A549 (cell line): ENCODE data around the gene GRIN2C. TPM values are rescaled to one million over a fixed set of nuclear protein-coding genes. Genes with fewer than 3 reads are reported as not detected.

Source experiments
- ATAC-seq, 2 experiments: fragments of 200-7000 bp in 1 of 2; fragments of >200 bp in 1 of 2; cut with Nextera tagmentation in 1 of 2; cut with Tn5 transposase in 1 of 2; 3 replicates each; pipeline versions ENCODE4 v1.8.0 to v1.9.1; 2018 to 2020; ENCODE audit warnings: mild to moderate bottlenecking in 1 of 2, moderate library complexity in 1 of 2
- CTCF ChIA-PET: fragments of 300-600 bp; sonication (Branson Sonifier 250); formaldehyde crosslinking; extraction: SDS; loops from one replicate; lab custom pipeline; 2021; ENCODE audit warnings: antibody characterized with exemption, inconsistent platforms; lab: Yijun Ruan, JAX
- POLR2A ChIA-PET: fragments of 350-600 bp; formaldehyde crosslinking; extraction: SDS; loops from one replicate; lab custom pipeline; 2021; ENCODE audit warnings: antibody characterized with exemption, inconsistent platforms; lab: Yijun Ruan, JAX
- DNase-seq, 2 experiments: peaks; one replicate each; pipeline versions ENCODE4 v3.0.0 to v3.0.0-alpha.2; 2011 to 2016; ENCODE audit warnings: low read depth in 1 of 2, low spot score in 1 of 2
- FAIRE-seq: peaks from 2 replicates; lab custom pipeline; 2011; peaks lifted over from hg19 to GRCh38; lab: Jason Lieb, UNC
- H3K27ac ChIP-seq, 2 experiments: fragments of >200 bp; sonication (Bioruptor Twin); formaldehyde crosslinking; 3 replicates each; pipeline ENCODE4 v1.5.1; 2016 to 2017
- H3K4me1 ChIP-seq: fragments of >200 bp; sonication (Bioruptor Twin); formaldehyde crosslinking; 3 replicates; pipeline ENCODE4 v1.6.1; 2016
- H3K4me2 ChIP-seq: fragments of >200 bp; sonication (Bioruptor Twin); formaldehyde crosslinking; 3 replicates; pipeline ENCODE4 v1.6.1; 2016
- H3K4me3 ChIP-seq: fragments of >200 bp; sonication (Bioruptor Twin); formaldehyde crosslinking; 3 replicates; pipeline ENCODE4 v1.5.1; 2016
- H3K9me3 ChIP-seq: fragments of >200 bp; sonication (Bioruptor Twin); formaldehyde crosslinking; 3 replicates; pipeline ENCODE4 v1.6.1; 2016
- ATOH8 ChIP-seq: fragments of 250-450 bp; sonication (Bioruptor Pico); IDR thresholded peaks from 2 replicates; pipeline ENCODE4 v1.5.0; 2020; ENCODE audit warnings: low read depth, mild to moderate bottlenecking, moderate library complexity
- BCL3 ChIP-seq: fragments of >200 bp; sonication (Bioruptor Twin); formaldehyde crosslinking; IDR thresholded peaks from 3 replicates; pipeline ENCODE4 v1.6.1; 2016
- BHLHE40 ChIP-seq: IDR thresholded peaks from 2 replicates; pipeline ENCODE4 v1.6.1; 2012; ENCODE audit warnings: low read depth, low read length, inconsistent platforms
- CBX2 ChIP-seq: fragments of 200-600 bp; sonication (generic); IDR thresholded peaks from 2 replicates; pipeline ENCODE4 v1.6.1; 2016; ENCODE audit warnings: low read depth, mild to moderate bottlenecking, borderline replicate concordance
- CBX8 ChIP-seq: fragments of 200-600 bp; sonication (generic); IDR thresholded peaks from 2 replicates; pipeline ENCODE4 v1.6.1; 2016
- CEBPB ChIP-seq, 2 experiments: fragments of >200 bp in 1 of 2; sonication (Bioruptor Twin) in 1 of 2; formaldehyde crosslinking in 1 of 2; IDR thresholded peaks; 2 replicates each; pipeline ENCODE4 v1.6.1; 2012 to 2016
- CHD4 ChIP-seq: fragments of 200-600 bp; sonication (generic); IDR thresholded peaks from 2 replicates; pipeline ENCODE4 v1.6.1; 2016; ENCODE audit warnings: antibody characterized with exemption, mild to moderate bottlenecking, borderline replicate concordance
- EHF ChIP-seq: fragments of 250-450 bp; sonication (Bioruptor Pico); IDR thresholded peaks from 2 replicates; pipeline ENCODE4 v1.5.0; 2020; ENCODE audit warnings: mild to moderate bottlenecking
- EP300 ChIP-seq, 2 experiments: fragments of >200 bp; sonication (Bioruptor Twin); formaldehyde crosslinking; IDR thresholded peaks; 2 replicates in 1 of 2; 3 replicates in 1 of 2; pipeline ENCODE4 v1.6.1; 2016 to 2017
- FOSB ChIP-seq: fragments of 250-450 bp; sonication (Bioruptor Pico); IDR thresholded peaks from 2 replicates; pipeline ENCODE4 v1.5.0; 2020; ENCODE audit warnings: mild to moderate bottlenecking, moderate library complexity
- HDAC2 ChIP-seq: fragments of 200-600 bp; sonication (generic); IDR thresholded peaks from 2 replicates; pipeline ENCODE4 v1.6.1; 2016
- HMGXB4 ChIP-seq: fragments of 250-450 bp; sonication (Bioruptor Pico); IDR thresholded peaks from 2 replicates; pipeline ENCODE4 v1.5.0; 2021; ENCODE audit warnings: mild to moderate bottlenecking, moderate library complexity, borderline replicate concordance
- HOXA7 ChIP-seq: fragments of 250-450 bp; sonication (Bioruptor Pico); IDR thresholded peaks from 2 replicates; pipeline ENCODE4 v1.5.0; 2020; ENCODE audit warnings: mild to moderate bottlenecking, moderate library complexity
- HOXB13 ChIP-seq: fragments of 250-450 bp; sonication (Bioruptor Pico); IDR thresholded peaks from 2 replicates; pipeline ENCODE4 v1.5.0; 2020; ENCODE audit warnings: low read depth, mild to moderate bottlenecking, moderate library complexity
- HOXB5 ChIP-seq: fragments of 250-450 bp; sonication (Bioruptor Pico); IDR thresholded peaks from 2 replicates; pipeline ENCODE4 v1.5.0; 2020; ENCODE audit warnings: mild to moderate bottlenecking, moderate library complexity
- JUN ChIP-seq, 2 experiments: fragments of >200 bp; sonication (Bioruptor Twin); formaldehyde crosslinking; IDR thresholded peaks; 2 replicates in 1 of 2; 3 replicates in 1 of 2; pipeline ENCODE4 v1.6.1; 2016 to 2017
- JUNB ChIP-seq: fragments of >200 bp; sonication (Bioruptor Twin); formaldehyde crosslinking; IDR thresholded peaks from 2 replicates; pipeline ENCODE4 v1.6.1; 2016
- KDM5A ChIP-seq: fragments of 200-600 bp; sonication (generic); IDR thresholded peaks from 2 replicates; pipeline ENCODE4 v1.6.1; 2016; ENCODE audit warnings: antibody characterized with exemption, mild to moderate bottlenecking
- MAFK ChIP-seq: fragments of 450-650 bp; IDR thresholded peaks from 2 replicates; pipeline ENCODE4 v1.6.1; 2014; ENCODE audit not compliant: partially characterized antibody
- MAX ChIP-seq: IDR thresholded peaks from 2 replicates; pipeline ENCODE4 v1.6.1; 2012
- NFE2L2 ChIP-seq: fragments of 150-350 bp; conservative IDR thresholded peaks from 2 replicates; pipeline ENCODE4 v1.6.1; 2014; ENCODE audit warnings: low read length
- NR3C1 ChIP-seq: fragments of >200 bp; sonication (Bioruptor Twin); formaldehyde crosslinking; IDR thresholded peaks from 3 replicates; pipeline ENCODE4 v1.6.1; 2017
- PBX3 ChIP-seq: IDR thresholded peaks from 2 replicates; pipeline ENCODE4 v1.6.1; 2012
- PHF8 ChIP-seq: fragments of 200-600 bp; sonication (generic); IDR thresholded peaks from 2 replicates; pipeline ENCODE4 v1.6.1; 2016; ENCODE audit warnings: low read depth, mild to moderate bottlenecking, antibody characterized with exemption, moderate library complexity, borderline replicate concordance
- POLR2AphosphoS2 ChIP-seq: conservative IDR thresholded peaks from 2 replicates; pipeline ENCODE4 v1.6.1; 2012; ENCODE audit warnings: low read length, improper control_type of control experiment, inconsistent platforms
- RAD21 ChIP-seq, 2 experiments: fragments of >200 bp in 1 of 2; sonication (Bioruptor Twin) in 1 of 2; formaldehyde crosslinking in 1 of 2; IDR thresholded peaks in 1 of 2; conservative IDR thresholded peaks in 1 of 2; 2 replicates in 1 of 2; 3 replicates in 1 of 2; pipeline ENCODE4 v1.6.1; 2012 to 2018; ENCODE audit warnings: inconsistent platforms in 1 of 2
- RFX5 ChIP-seq: fragments of 450-650 bp; IDR thresholded peaks from 2 replicates; pipeline ENCODE4 v1.7.1; 2014; ENCODE audit warnings: antibody characterized with exemption, mild to moderate bottlenecking, moderate library complexity
- SREBF2 ChIP-seq: fragments of 450-650 bp; IDR thresholded peaks from 2 replicates; pipeline ENCODE4 v1.6.1; 2014; ENCODE audit warnings: mild to moderate bottlenecking, moderate library complexity
- ZFP36 ChIP-seq: fragments of 450-650 bp; IDR thresholded peaks from 2 replicates; pipeline ENCODE4 v1.6.1; 2014; ENCODE audit warnings: borderline replicate concordance; ENCODE audit not compliant: partially characterized antibody
- ZNF302 ChIP-seq: fragments of 250-450 bp; sonication (Bioruptor Pico); IDR thresholded peaks from 2 replicates; pipeline ENCODE4 v1.9.0; 2021; ENCODE audit warnings: inconsistent platforms, mild to moderate bottlenecking, moderate library complexity
- WGBS: methylation state at CpG from one replicate; pipeline ENCODE4 v1.1.6; 2017; ENCODE audit errors: missing lambda C conversion rate; 5-methylcytosine and 5-hydroxymethylcytosine counted together
- polyA plus RNA-seq, 4 experiments: library from polyadenylated mRNA; depleted of rRNA in 3 of 4; stranded (reverse); fragments of >200 nt; fragmentation: RNase III in 1 of 4; extraction: RNeasy Plus Mini Kit Qiagen cat#74134 plus additional on column Dnase treatment in 1 of 4; gene quantifications; 2 replicates in 3 of 4; 3 replicates in 1 of 4; pipeline ENCODE4 v1.2.3, GENCODE V29; 2011 to 2017

GRIN2C gene
- polyA plus RNA-seq, 2 of the 4 experiments (the other 2 are of a cell fraction) = 0.17 to 0.28 TPM

GRCh38 chr17:74808714-74809430 lies 50.8 kb downstream of the GRIN2C start (continued):
- TF ChIP-seq ATOH8 (CRISPR knock-in tag) (no peak), CBX2 (no peak)

- Histone ChIP-seq H3K4me1 (no peaks in the 10 kb centered on the region), H3K4me3 (no peak overlapping the region), H3K9me3 (no peaks in the 10 kb centered on the region), H3K4me2 (no peak overlapping the region), H3K27ac (no peak overlapping the region)
- no peak for ATAC-seq
- 80% methylated on average over 6 of the region's 6 CpGs for WGBS
- DNase-seq = no peak
- ChIA-PET CTCF (interaction anchor here (1.1 to 53.6 kb wide), 4 partner anchors 10 to 49 kb away, joined by 4 to 1302 read pairs (median 106); partner anchors contain the start of genes FDXR and GRIN2C), POLR2A (no interaction called here)
- TF ChIP-seq HOXA7 (no peak), CEBPB (IDR thresholded peaks at IDR 0.05) (no peak), RAD21 (conservative IDR thresholded peaks at IDR 0.05 in 1 of 2, IDR thresholded peaks at IDR 0.05 in 1 of 2) (no peak), NR3C1 (no peak), MAFK (no peak), SREBF2 (no peak), PHF8 (no peak), CHD4 (no peak), EP300 (IDR thresholded peaks at IDR 0.05) (no peak), BCL3 (no peak), PBX3 (no peak), ZFP36 (no peak), HOXB5 (CRISPR knock-in tag) (no peak), JUNB (no peak), RFX5 (no peak), NFE2L2 (no peak), MAX (no peak), HDAC2 (no peak), CBX8 (no peak), EHF (CRISPR knock-in tag) (no peak)
- FAIRE-seq = no peak
Observed at GRCh38 chr17:74807925-74808324, 51.8 kb downstream of the GRIN2C start.

GRCh38 chr17:74807441-74807840 lies 52.2 kb downstream of the GRIN2C start:
- CTCF ChIA-PET = interaction anchor here (0.7 to 53.6 kb wide), 4 partner anchors 9 to 50 kb away, joined by 3 to 1302 read pairs (median 106); partner anchors contain the start of genes FDXR and GRIN2C
- no peak overlapping the region for H3K4me3 ChIP-seq
- H3K27ac ChIP-seq = no peak overlapping the region
- TF ChIP-seq HOXB13 = no peak
- no peak for TF ChIP-seq JUN (IDR thresholded peaks at IDR 0.05)
- no peak for TF ChIP-seq ZNF302 (CRISPR knock-in tag)
- no peak for TF ChIP-seq POLR2AphosphoS2
- TF ChIP-seq BHLHE40 = no peak
- no peak for TF ChIP-seq NR3C1
- TF ChIP-seq KDM5A = no peak
- no peak for TF ChIP-seq NFE2L2
- TF ChIP-seq FOSB (CRISPR knock-in tag) = no peak
- no peak for TF ChIP-seq RFX5
- no peak for TF ChIP-seq HOXA7
- TF ChIP-seq HMGXB4 (CRISPR knock-in tag) = no peak
- no peaks in the 10 kb centered on the region for H3K4me1 ChIP-seq
- DNase-seq (no peak), ATAC-seq (no peak), FAIRE-seq (no peak)
- H3K9me3 ChIP-seq = no peaks in the 10 kb centered on the region
- POLR2A ChIA-PET = no interaction called here
- H3K4me2 ChIP-seq = no peak overlapping the region
- 92% methylated on average over 13 of the region's 13 CpGs for WGBS
